Measurements from ENCODE around the gene KLHL13. TPM values are rescaled to one million over a fixed set of nuclear protein-coding genes. Genes with fewer than 3 reads are reported as not detected.
"Not testable (repeated sequence)": the region's sequence is repeated elsewhere in the genome, so short reads cannot be mapped to it uniquely, and the experiment has no call there.

KLHL13 gene
- total RNA-seq, 1 donor from 2014 or later = 7.0 TPM

GRCh38 chrX:117973110-117973807 is 143.4 kb downstream of the KLHL13 start:
- no peak overlapping the region for H3K27ac ChIP-seq
- DNase-seq (ENCODE audit: low spot score in 2 of 2) = no peak
- H3K4me1 ChIP-seq = no peaks in the 10 kb centered on the region
- no peaks in the 10 kb centered on the region for H3K9me3 ChIP-seq
- no peak for TF ChIP-seq CTCF (IDR thresholded peaks at IDR 0.05)
- H3K27me3 ChIP-seq = no peaks in the 10 kb centered on the region
- H3K4me3 ChIP-seq = peak overlapping the region in 1 of 2 donors; percentile 41
- no peaks in the 10 kb centered on the region for H3K36me3 ChIP-seq
- intact Hi-C loops (cut with DNase I) = no loop called here

GRCh38 chrX:117972711-117973109 is 143.9 kb downstream of the KLHL13 start:
- no peak for TF ChIP-seq CTCF (IDR thresholded peaks at IDR 0.05)
- no peak for DNase-seq (ENCODE audit: low spot score in 2 of 2)
- Histone ChIP-seq H3K36me3 (no peaks in the 10 kb centered on the region), H3K27me3 (no peaks in the 10 kb centered on the region), H3K4me3 (peak overlapping the region in 1 of 2 donors; percentile 41), H3K27ac (no peak overlapping the region), H3K9me3 (no peaks in the 10 kb centered on the region), H3K4me1 (no peaks in the 10 kb centered on the region)
- intact Hi-C loops (cut with DNase I) = no loop called here

GRCh38 chrX:117969782-117970181 is 146.8 kb downstream of the KLHL13 start:
- no peak overlapping the region for H3K27ac ChIP-seq
- no peak for DNase-seq (ENCODE audit: low spot score in 2 of 2)
- no peaks in the 10 kb centered on the region for H3K9me3 ChIP-seq
- no peak for TF ChIP-seq CTCF (IDR thresholded peaks at IDR 0.05)
- H3K27me3 ChIP-seq = no peaks in the 10 kb centered on the region
- H3K4me3 ChIP-seq = no peak overlapping the region
- H3K4me1 ChIP-seq = no peaks in the 10 kb centered on the region
- H3K36me3 ChIP-seq = no peaks in the 10 kb centered on the region
- intact Hi-C loops (cut with DNase I) = no loop called here

- DNase-seq (ENCODE audit: low spot score in 2 of 2) = no peak
- Histone ChIP-seq H3K9me3 (no peaks in the 10 kb centered on the region), H3K27ac (no peak overlapping the region), H3K36me3 (no peaks in the 10 kb centered on the region), H3K27me3 (no peaks in the 10 kb centered on the region), H3K4me1 (no peaks in the 10 kb centered on the region), H3K4me3 (no peak overlapping the region)
- intact Hi-C loops (cut with DNase I) = no loop called here
- TF ChIP-seq CTCF (IDR thresholded peaks at IDR 0.05) = no peak
Observed at GRCh38 chrX:117969328-117969727, 147.3 kb downstream of the KLHL13 start.

- no peak for DNase-seq (ENCODE audit: low spot score in 2 of 2)
- no peaks in the 10 kb centered on the region for H3K4me1 ChIP-seq
- H3K4me3 ChIP-seq = no peak overlapping the region
- TF ChIP-seq CTCF (IDR thresholded peaks at IDR 0.05) = no peak
- H3K36me3 ChIP-seq = no peaks in the 10 kb centered on the region
- no peak overlapping the region for H3K27ac ChIP-seq
- no peaks in the 10 kb centered on the region for H3K9me3 ChIP-seq
- intact Hi-C loops (cut with DNase I) = no loop called here
- no peaks in the 10 kb centered on the region for H3K27me3 ChIP-seq
Observed at GRCh38 chrX:117959045-117959444, 157.6 kb downstream of the KLHL13 start.

- no peak for TF ChIP-seq CTCF (IDR thresholded peaks at IDR 0.05)
- intact Hi-C loops (cut with DNase I) = no loop called here
- no peak overlapping the region for H3K27ac ChIP-seq
Observed at GRCh38 chrX:117957128-117957527, 159.5 kb downstream of the KLHL13 start.

GRCh38 chrX:117939296-117939695 is 177.3 kb downstream of the KLHL13 start:
- DNase-seq (ENCODE audit: low spot score in 2 of 2); H3K27me3 ChIP-seq; intact Hi-C loops (cut with DNase I); H3K36me3 ChIP-seq; H3K4me1 ChIP-seq; H3K4me3 ChIP-seq; H3K27ac ChIP-seq; H3K9me3 ChIP-seq: not testable (repeated sequence)

More at GRCh38 chrX:117957128-117957527, 159.5 kb downstream of the KLHL13 start:
- no peak for DNase-seq (ENCODE audit: low spot score in 2 of 2)
- no peaks in the 10 kb centered on the region for H3K9me3 ChIP-seq
- H3K4me1 ChIP-seq = no peaks in the 10 kb centered on the region
- no peaks in the 10 kb centered on the region for H3K36me3 ChIP-seq
- no peak overlapping the region for H3K4me3 ChIP-seq
- H3K27me3 ChIP-seq = no peaks in the 10 kb centered on the region

Data from ascending aorta (tissue), 2 donors.